Glutamatergic neuron (in vitro differentiated cells): ENCODE measurements around the gene CCDC74A. TPM values are rescaled to one million over a fixed set of nuclear protein-coding genes. Genes with fewer than 3 reads are reported as not detected.
"Not testable (repeated sequence)": the region's sequence is repeated elsewhere in the genome, so short reads cannot be mapped to it uniquely, and the experiment has no call there.

ENCODE experiments used
- DNase-seq: peaks from one replicate; pipeline ENCODE4 v3.0.0; 2022
- H3K27ac Mint-ChIP-seq: one replicate; pipeline ENCODE4 v1.8.0; 2020; ENCODE audit warnings: mild to moderate bottlenecking, mixed read lengths, inconsistent platforms; ENCODE audit not compliant: unreplicated experiment
- H3K27me3 Mint-ChIP-seq: one replicate; pipeline ENCODE4 v1.8.0; 2020; ENCODE audit warnings: mild to moderate bottlenecking, moderate library complexity, mixed read lengths, inconsistent platforms; ENCODE audit not compliant: unreplicated experiment
- H3K36me3 Mint-ChIP-seq: one replicate; pipeline ENCODE4 v1.8.0; 2020; ENCODE audit warnings: mild to moderate bottlenecking, mixed read lengths, inconsistent platforms; ENCODE audit not compliant: unreplicated experiment
- H3K4me1 Mint-ChIP-seq: one replicate; pipeline ENCODE4 v1.8.0; 2020; ENCODE audit warnings: mild to moderate bottlenecking, low read depth, mixed read lengths, inconsistent platforms; ENCODE audit not compliant: unreplicated experiment
- H3K4me3 Mint-ChIP-seq: one replicate; pipeline ENCODE4 v1.8.0; 2020; ENCODE audit warnings: mild to moderate bottlenecking, mixed read lengths, inconsistent platforms; ENCODE audit not compliant: unreplicated experiment
- H3K9me3 Mint-ChIP-seq: one replicate; pipeline ENCODE4 v1.8.0; 2020; ENCODE audit warnings: mild to moderate bottlenecking, moderate library complexity, mixed read lengths, inconsistent platforms; ENCODE audit not compliant: unreplicated experiment
- CTCF ChIP-seq: fragments of 200-600 bp; sonication (generic); IDR thresholded peaks from one replicate; pipeline ENCODE4 v1.5.0; 2021; ENCODE audit not compliant: partially characterized antibody, unreplicated experiment
- total RNA-seq: library from RNA; stranded (reverse); fragmentation: NEBNext Ultra II Directional; extraction: Animal tissue kit (Norgen Biotek cat#: 25700); gene quantifications from one replicate; pipeline ENCODE4 v1.2.1, GENCODE V29; 2021; ENCODE audit not compliant: unreplicated experiment

The CCDC74A gene
- total RNA-seq, 1 donor from 2014 or later, result 0.54 TPM

- not testable (repeated sequence) for H3K36me3 Mint-ChIP-seq
Measured at GRCh38 chr2:131533609-131534316, 6.1 kb downstream of the CCDC74A start.

GRCh38 chr2:131534317-131534672 lies 6.6 kb downstream of the CCDC74A start:
- DNase-seq, H3K36me3 Mint-ChIP-seq, H3K4me1 Mint-ChIP-seq, H3K9me3 Mint-ChIP-seq, H3K4me3 Mint-ChIP-seq, H3K27ac Mint-ChIP-seq, H3K27me3 Mint-ChIP-seq: not testable (repeated sequence)

More at GRCh38 chr2:131533609-131534316, 6.1 kb downstream of the CCDC74A start:
- not testable (repeated sequence) for H3K9me3 Mint-ChIP-seq, H3K27me3 Mint-ChIP-seq, H3K27ac Mint-ChIP-seq, H3K4me3 Mint-ChIP-seq, DNase-seq, H3K4me1 Mint-ChIP-seq

GRCh38 chr2:131534965-131535364 lies 7.3 kb downstream of the CCDC74A start:
- not testable (repeated sequence) for H3K27ac Mint-ChIP-seq, DNase-seq

GRCh38 chr2:131535526-131535925 lies 7.8 kb downstream of the CCDC74A start:
- H3K36me3 Mint-ChIP-seq, result no peaks in the 10 kb centered on the region
- H3K4me3 Mint-ChIP-seq, result no peak overlapping the region

More at GRCh38 chr2:131534965-131535364, 7.3 kb downstream of the CCDC74A start:
- H3K36me3 Mint-ChIP-seq, H3K9me3 Mint-ChIP-seq, H3K4me1 Mint-ChIP-seq, H3K4me3 Mint-ChIP-seq, H3K27me3 Mint-ChIP-seq: not testable (repeated sequence)

GRCh38 chr2:131535951-131536826 lies 8.5 kb downstream of the CCDC74A start:
- H3K36me3 Mint-ChIP-seq, H3K4me1 Mint-ChIP-seq, DNase-seq, H3K4me3 Mint-ChIP-seq, H3K9me3 Mint-ChIP-seq, H3K27me3 Mint-ChIP-seq, H3K27ac Mint-ChIP-seq: not testable (repeated sequence)

More at GRCh38 chr2:131535526-131535925, 7.8 kb downstream of the CCDC74A start:
- no peak for DNase-seq
- Mint-ChIP-seq H3K27me3 (no peaks in the 10 kb centered on the region), H3K9me3 (peaks cover 1% of the 10 kb centered on the region), H3K4me1 (no peaks in the 10 kb centered on the region), H3K27ac (no peak overlapping the region)
- no peak for TF ChIP-seq CTCF

- not testable (repeated sequence) for H3K36me3 Mint-ChIP-seq, H3K9me3 Mint-ChIP-seq, H3K27ac Mint-ChIP-seq, H3K4me1 Mint-ChIP-seq, H3K4me3 Mint-ChIP-seq, DNase-seq, H3K27me3 Mint-ChIP-seq
Measured at GRCh38 chr2:131536841-131537240, 9.2 kb downstream of the CCDC74A start.

GRCh38 chr2:131538856-131539255 lies 11.2 kb downstream of the CCDC74A start:
- not testable (repeated sequence) for H3K27me3 Mint-ChIP-seq, H3K4me1 Mint-ChIP-seq, H3K27ac Mint-ChIP-seq, H3K4me3 Mint-ChIP-seq, DNase-seq, H3K36me3 Mint-ChIP-seq, H3K9me3 Mint-ChIP-seq
